Ascending aorta (tissue), 2 donors: Measurements from ENCODE around the gene CMIP. TPM values are rescaled to one million over a fixed set of nuclear protein-coding genes. Genes with fewer than 3 reads are reported as not detected.

ENCODE experiments used
- DNase-seq, 2 donors: peaks; one replicate each; pipeline ENCODE4 v3.0.0-alpha.2; 2019; ENCODE audit warnings: low spot score in 2 of 2
- H3K27ac ChIP-seq, 2 donors: fragments of 200-600 bp; sonication (generic); one replicate each; pipeline ENCODE4 v1.5.1; 2016 to 2017; ENCODE audit warnings: mild to moderate bottlenecking in 1 of 2
- H3K27me3 ChIP-seq: fragments of 200-600 bp; sonication (generic); one replicate; pipeline ENCODE4 v1.5.1; 2017
- H3K36me3 ChIP-seq, 2 donors: fragments of 200-600 bp; sonication (generic); one replicate each; pipeline ENCODE4 v1.5.1; 2016
- H3K4me1 ChIP-seq, 2 donors: fragments of 200-600 bp; sonication (generic); one replicate each; pipeline ENCODE4 v1.5.1; 2016 to 2017; ENCODE audit warnings: mild to moderate bottlenecking in 1 of 2
- H3K4me3 ChIP-seq, 2 donors: fragments of 200-600 bp; sonication (generic); one replicate each; pipeline ENCODE4 v1.5.1; 2016 to 2017; ENCODE audit warnings: mild to moderate bottlenecking in 1 of 2
- H3K9me3 ChIP-seq, 2 donors: fragments of 200-600 bp; sonication (generic); one replicate each; pipeline ENCODE4 v1.5.1; 2016
- CTCF ChIP-seq, 3 experiments: fragments of 200-600 bp in 2 of 3; fragments of 450-650 bp in 1 of 3; sonication (generic) in 2 of 3; IDR thresholded peaks; one replicate each; pipeline ENCODE4 v1.5.1; 2016 to 2019; ENCODE audit warnings: antibody characterized with exemption in 3 of 3, mild to moderate bottlenecking in 1 of 3, moderate library complexity in 1 of 3
- intact Hi-C: fragments of 100-400 bp; cut with DNase I; formaldehyde crosslinking; loops from one replicate; pipeline ENCODE4 v1.15.1; 2023
- total RNA-seq: library from RNA; depleted of rRNA; stranded (reverse); fragments of >200 nt; gene quantifications from one replicate; pipeline ENCODE4 v1.1.0, GENCODE V29; 2016

Gene CMIP
- total RNA-seq, 1 donor from 2014 or later, result 110 TPM

DNA sequence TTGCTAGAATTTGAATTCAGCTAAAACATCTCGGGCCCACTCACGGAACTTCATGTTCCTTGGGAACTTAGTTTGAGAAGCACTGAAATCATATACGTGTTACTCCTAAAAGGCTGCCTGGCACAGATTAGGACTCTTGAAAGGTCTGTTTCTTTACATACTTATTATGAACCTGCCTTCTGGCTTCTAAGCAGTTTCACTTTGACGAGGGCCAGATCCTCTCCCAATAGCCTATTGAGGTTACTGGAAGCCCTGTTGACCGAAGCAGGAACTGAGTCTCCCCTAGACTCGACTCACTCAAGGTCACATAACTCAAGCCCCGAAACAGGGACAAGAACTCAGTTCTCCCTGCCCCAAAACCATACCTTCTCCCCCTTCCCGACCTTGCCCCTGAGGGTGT lies 212.6 kb downstream of the CMIP start:
- Histone ChIP-seq H3K4me3 (no peak overlapping the region), H3K36me3 (peaks cover 14 to 46% of the 10 kb centered on the region in 2 donors), H3K4me1 (no peaks in the 10 kb centered on the region), H3K27ac (no peak overlapping the region), H3K9me3 (no peaks in the 10 kb centered on the region), H3K27me3 (no peaks in the 10 kb centered on the region)
- TF ChIP-seq CTCF (IDR thresholded peaks at IDR 0.05), result no peak
- intact Hi-C loops, result no loop called here
- DNase-seq, result no peak

GRCh38 chr16:81657781-81658180 lies 213.2 kb downstream of the CMIP start:
- no peaks in the 10 kb centered on the region for H3K9me3 ChIP-seq

DNA sequence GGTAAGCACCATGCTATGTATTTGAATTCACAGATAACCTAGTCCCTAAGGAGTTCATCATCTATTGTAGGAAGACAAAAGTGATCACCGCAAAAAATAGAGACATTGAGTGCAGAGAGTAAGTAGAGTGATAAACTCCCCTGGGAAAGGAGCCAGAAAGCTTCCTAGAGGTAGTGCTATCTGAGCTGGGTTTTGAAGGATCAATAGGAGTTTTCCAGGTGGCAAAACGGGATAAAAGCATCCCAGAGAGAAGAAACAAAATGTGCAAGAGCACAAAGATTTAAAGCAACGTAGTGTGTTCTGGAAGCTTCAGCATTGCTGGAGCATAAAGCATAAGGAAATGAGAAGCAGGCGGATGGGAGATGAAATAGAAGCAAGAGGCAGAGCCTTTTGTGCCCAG lies 213.8 kb downstream of the CMIP start:
- Histone ChIP-seq H3K36me3 (peaks cover 10 to 35% of the 10 kb centered on the region in 2 donors), H3K27me3 (no peaks in the 10 kb centered on the region), H3K27ac (no peak overlapping the region), H3K4me1 (no peaks in the 10 kb centered on the region), H3K9me3 (no peaks in the 10 kb centered on the region), H3K4me3 (no peak overlapping the region)
- no peak for TF ChIP-seq CTCF (IDR thresholded peaks at IDR 0.05)
- DNase-seq, result no peak
- intact Hi-C loops, result no loop called here

More at GRCh38 chr16:81657781-81658180, 213.2 kb downstream of the CMIP start:
- Histone ChIP-seq H3K4me3 (no peak overlapping the region), H3K27me3 (no peaks in the 10 kb centered on the region), H3K27ac (no peak overlapping the region), H3K4me1 (no peaks in the 10 kb centered on the region), H3K36me3 (peaks cover 10 to 41% of the 10 kb centered on the region in 2 donors)
- no peak for TF ChIP-seq CTCF (IDR thresholded peaks at IDR 0.05)
- intact Hi-C loops, result no loop called here
- no peak for DNase-seq

GRCh38 chr16:81659249-81659648 lies 214.6 kb downstream of the CMIP start:
- no peak for TF ChIP-seq CTCF (IDR thresholded peaks at IDR 0.05)
- intact Hi-C loops, result no loop called here
- Histone ChIP-seq H3K9me3 (no peaks in the 10 kb centered on the region), H3K36me3 (peaks cover 5 to 31% of the 10 kb centered on the region in 2 donors), H3K4me1 (no peaks in the 10 kb centered on the region), H3K27me3 (no peaks in the 10 kb centered on the region), H3K4me3 (no peak overlapping the region), H3K27ac (no peak overlapping the region)
- no peak for DNase-seq

DNA sequence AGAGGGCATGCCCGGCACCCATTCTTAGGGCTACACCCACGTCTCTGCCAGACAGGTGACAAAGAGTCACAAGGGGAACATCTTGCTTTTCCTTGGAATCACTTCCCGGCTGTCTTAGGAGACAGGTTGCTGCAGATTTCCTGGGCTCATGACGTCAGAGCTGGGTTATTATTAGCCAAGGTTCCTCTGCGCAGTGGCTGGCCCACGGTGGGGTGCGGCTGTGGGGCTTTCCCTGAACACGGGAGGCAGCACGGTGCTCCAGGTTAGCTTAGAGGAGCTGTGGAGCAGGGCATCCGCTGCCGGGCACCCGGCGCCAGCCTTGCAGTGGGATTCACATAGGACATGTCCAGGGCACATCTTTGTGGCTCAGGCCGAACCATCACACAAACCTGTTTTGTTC lies 216.5 kb downstream of the CMIP start:
- no peak for DNase-seq
- H3K9me3 ChIP-seq, result no peaks in the 10 kb centered on the region
- no peak for TF ChIP-seq CTCF (IDR thresholded peaks at IDR 0.05)
- H3K27me3 ChIP-seq, result no peaks in the 10 kb centered on the region
- no peak overlapping the region for H3K4me3 ChIP-seq
- intact Hi-C loops, result no loop called here
- H3K27ac ChIP-seq, result no peak overlapping the region
- peaks cover 5 to 44% of the 10 kb centered on the region in 2 donors for H3K36me3 ChIP-seq
- no peaks in the 10 kb centered on the region for H3K4me1 ChIP-seq

DNA sequence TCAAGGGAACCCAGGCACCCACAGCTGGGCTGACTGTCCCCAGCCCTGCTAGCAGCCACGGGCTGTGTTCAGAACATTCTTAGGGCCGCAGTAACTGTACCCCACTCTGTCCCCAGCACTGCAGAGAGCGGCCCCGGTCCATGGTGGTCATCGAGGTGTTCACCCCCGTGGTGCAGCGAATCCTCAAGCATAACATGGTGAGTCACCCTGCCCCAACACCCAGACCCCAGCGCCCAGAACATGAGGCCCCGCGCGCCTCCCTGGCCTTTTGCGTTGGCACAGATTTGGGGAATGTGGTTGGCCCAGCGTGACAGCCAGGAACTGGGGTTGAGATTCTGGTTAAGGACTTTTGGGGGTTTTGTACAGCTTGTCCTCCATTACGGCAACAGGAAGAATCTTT lies 219.5 kb downstream of the CMIP start:
- no peak overlapping the region for H3K27ac ChIP-seq
- no peak for DNase-seq
- no peak overlapping the region for H3K4me3 ChIP-seq
- intact Hi-C loops, result no loop called here
- H3K27me3 ChIP-seq, result no peaks in the 10 kb centered on the region
- TF ChIP-seq CTCF (IDR thresholded peaks at IDR 0.05), result no peak
- H3K4me1 ChIP-seq, result no peaks in the 10 kb centered on the region
- H3K36me3 ChIP-seq, result peaks cover 5 to 30% of the 10 kb centered on the region in 2 donors
- H3K9me3 ChIP-seq, result no peaks in the 10 kb centered on the region
